HCEC 1CT (cell line): ENCODE results near the gene ITGB4.

Experiments
- DNase-seq: peaks from one replicate; pipeline ENCODE4 v3.0.0-alpha.2; 2017

ITGB4 gene

DNA sequence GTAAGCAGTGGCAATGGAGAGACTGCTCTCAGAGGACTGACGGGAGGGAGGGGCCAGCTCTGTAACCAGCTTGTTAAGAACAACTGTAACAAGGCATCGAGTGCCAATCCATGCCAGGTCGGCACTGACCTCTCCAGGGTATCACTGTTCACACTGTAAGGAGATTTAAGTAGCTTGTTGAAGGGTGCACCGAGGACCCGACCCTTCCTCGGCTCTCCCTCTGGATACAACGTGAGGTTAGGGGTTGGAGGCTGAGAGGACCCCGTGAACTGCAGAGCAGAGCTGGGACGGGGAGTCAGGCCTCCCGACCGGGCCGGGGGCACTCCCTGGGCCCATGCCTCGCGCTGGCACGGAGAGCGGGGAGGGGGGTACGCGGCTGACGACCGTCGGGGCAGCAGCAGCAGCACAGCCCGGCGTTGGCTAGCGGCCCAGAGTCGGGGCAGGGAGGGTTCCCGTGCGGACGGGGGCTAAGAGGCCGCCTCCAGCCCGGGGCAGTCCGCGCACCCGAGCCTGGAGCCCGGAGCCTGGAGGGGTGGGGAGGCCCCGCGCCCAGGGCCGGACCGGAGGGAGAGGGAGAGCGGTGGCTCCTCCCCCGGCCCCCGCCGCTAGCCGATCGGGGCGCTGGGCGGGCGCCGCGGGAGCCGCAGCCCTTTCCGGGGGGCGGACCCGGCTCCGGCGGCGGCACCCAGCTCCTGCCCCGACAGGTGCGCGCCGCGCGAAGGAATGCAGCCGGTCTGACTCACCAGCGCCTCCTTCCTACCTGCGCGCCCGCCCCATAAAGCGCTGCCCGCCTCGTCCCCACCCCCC, at the start of gene ITGB4:
Gene ITGB4 (plus strand): TSS at position 804 of the 807 bp plus-strand sequence. CDS start 3,245 bp downstream, outside the sequence.
- no peak for DNase-seq

DNA sequence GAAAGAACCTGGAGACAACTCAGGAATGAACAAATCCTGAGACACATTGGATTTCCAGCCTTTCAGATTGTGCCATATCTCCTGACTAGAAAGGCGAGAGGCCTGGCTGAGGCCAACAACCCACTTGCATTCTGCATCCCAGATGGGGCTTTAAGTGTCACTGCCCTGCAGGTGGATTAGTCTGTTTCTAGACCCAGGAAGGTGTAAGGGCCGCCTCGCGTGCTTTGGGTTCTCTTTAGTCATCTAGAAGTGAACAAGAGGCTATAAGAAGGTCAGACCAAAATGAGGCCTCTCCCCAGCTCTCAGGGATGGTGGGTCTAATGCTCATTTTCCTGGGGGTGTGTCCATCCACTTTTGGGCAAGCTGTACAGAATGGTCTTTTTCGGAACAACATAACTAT, 49.2 kb upstream of the ITGB4 start:
- DNase-seq, result no peak

DNA sequence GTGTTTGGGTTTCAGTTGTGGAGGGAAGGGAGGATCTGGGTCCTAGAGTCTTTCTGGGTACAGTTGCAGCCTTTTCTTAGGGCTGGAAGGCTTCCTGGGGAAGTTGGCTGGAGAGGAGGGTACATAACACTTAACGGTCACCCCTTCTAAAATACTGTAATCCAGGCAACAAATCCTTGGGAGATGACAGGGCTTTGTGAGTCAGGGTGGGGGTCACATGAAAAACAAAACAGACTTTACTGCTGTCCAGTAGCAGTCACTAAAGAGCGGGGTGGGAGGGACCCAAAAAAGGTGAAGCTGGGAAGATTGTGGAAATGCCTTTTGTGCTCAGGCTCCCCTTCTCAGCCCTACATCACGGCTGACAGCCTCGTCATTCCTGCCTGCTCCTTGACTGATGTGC, 47.8 kb upstream of the ITGB4 start:
- DNase-seq, result no peak

DNA sequence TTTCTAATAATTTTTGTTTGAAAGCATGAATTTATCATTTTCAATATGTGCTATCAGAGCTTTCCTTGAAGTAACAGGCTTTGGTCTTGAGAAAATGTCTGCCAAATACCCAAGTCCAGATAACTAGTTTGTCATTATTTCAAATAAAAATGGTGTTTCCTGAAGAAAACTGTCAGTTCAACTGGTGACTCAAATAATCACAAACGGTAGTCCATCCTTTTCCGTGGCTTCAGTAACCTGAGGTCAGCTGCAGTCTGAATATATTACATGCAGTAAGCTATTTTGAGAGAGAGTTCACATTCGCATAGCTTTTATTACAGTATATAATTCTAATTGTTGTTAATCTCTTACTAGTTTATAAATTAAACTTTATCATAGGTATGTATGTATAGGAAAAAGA, 44.8 kb upstream of the ITGB4 start:
- DNase-seq, result no peak

DNA sequence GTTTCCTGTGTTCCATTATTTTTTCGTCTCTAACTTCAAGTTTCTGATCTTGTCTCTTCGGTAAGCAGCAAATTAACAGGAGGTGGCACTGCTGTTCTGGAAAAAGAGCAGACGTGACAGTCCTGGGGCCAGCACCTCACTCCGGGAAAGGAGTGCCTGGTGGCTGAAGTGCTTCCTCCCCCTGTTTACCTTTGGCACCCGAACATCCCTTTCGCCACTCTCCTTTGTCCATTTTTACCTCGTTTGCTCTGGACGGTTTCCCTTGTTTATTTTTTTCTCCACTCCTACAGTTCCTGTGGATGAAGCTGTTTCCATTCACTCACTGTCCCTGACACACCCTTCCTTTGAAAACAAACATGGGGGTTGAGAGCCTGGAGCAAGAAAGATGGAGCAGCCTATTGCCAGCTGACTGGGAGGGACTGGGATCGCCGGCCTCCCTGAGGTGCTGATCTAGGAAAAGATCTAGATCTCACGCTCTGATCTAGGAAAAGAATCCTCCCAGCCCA, 41.5 kb upstream of the ITGB4 start:
- DNase-seq, result no peak

DNA sequence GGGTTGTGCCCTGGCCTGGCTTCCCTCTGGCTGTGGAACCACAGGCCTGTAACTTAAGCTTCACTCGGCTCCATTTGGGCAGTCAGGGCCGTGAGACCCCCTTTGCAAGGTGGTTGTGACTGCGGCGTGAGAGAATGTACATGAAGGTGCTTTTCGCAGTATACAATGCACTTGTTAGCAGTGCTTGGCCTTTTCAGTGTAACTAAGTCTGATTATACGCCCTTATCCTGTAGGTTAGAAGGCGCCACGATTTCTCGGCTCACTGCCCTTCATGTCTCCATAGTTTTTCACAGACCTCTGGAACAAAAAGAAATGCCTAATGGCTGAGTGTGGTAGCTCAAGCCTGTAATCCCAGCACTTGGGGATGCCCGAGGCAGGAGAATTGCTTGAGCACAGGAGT, 40.8 kb upstream of the ITGB4 start:
- DNase-seq, result no peak

DNA sequence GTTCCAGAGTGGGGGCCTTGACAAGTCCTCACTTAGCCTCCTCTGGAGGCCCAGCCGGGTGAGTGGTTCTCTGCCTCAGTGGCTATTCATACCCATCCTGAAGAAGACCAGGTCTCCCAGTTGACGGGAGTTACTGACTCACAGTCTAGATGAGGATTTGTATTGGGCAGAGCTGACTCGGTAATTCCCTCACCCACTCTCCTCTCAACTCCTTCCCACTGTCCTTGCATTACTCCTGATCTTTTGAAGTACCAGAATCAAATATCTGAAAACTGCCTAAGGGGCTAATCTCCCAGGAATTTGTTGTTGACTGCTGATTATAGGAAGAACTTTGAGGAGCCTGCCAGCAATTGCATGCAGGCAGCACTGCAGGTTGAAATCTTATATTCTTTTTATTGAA, 40.0 kb upstream of the ITGB4 start:
- no peak for DNase-seq

DNA sequence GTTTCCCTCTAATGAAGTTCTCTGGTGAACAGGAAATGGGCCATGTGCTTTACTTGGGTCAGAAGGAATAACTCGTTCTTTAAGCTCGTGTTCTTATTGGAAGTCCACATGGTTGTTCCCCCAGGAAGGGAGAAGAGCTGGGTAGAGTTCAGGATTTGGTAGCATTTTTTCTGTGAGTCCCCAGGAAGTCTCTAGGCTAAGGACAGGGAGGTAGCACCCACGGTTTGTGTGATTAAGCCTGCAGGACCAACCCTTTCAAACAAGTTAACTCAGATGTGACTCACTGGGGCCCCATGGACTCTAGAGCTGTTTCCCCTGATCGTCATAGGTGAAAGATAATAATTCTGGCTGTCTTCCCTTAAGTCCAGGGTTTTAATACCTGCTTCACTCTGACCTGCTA, 37.7 kb upstream of the ITGB4 start:
- DNase-seq, result peak; percentile 78

DNA sequence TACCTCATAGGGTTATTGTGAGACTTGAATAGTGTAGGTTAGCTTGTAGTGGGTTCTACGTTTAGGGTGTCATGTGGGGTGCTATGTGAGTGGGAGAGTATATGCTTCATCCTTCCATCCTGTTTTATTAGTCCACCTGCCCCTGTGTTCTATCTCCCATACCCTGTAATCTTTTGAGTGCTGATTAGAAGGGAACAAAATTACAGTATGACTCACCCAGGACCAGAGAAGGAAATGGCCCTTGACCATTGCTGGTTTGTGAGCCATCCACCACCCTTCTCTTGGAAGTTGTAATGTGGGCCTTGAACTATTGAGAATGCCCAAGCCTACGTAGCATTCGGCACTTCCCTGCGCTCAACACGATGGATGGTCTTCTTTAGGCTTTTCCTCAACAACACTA, 37.0 kb upstream of the ITGB4 start:
- peak; percentile 35 for DNase-seq

DNA sequence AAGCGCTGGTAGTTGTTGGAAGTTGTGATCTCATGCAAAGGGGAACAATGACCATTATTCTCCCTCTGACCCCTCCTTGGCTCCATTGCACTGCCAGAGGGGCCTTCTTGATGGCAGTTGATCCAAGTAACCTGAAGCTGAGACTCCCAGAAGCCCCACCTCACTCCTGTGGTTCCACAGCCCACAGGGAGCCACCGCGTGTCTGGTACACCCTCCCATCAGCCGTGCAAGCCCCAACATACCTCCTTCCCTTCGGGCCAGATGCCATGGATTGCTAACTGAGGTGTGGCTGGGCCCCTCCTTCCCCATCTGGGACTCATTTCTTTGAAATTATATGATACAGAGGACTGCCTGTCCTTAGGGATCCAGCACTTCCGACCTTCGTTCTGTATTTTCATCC, 36.3 kb upstream of the ITGB4 start:
- DNase-seq, result no peak

DNA sequence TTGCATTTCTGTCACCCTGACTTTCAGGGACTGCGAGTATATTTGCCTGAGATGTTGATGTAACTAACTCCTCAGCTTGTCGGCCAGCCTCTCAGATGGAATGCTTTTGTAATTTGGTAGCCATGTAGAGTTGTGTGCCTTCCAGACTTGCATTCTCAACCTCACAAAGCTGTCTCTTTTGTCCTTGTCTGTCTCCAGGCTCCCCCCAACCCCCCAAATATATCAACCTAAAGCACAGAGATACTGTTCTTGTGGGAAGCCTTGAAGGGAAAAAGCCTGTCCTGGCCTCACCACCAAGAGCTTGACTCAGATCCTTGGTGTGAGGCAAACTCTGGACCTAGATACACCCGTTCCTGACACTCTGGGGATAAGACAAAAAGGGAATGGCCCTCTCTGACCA, 35.8 kb upstream of the ITGB4 start:
- no peak for DNase-seq

DNA sequence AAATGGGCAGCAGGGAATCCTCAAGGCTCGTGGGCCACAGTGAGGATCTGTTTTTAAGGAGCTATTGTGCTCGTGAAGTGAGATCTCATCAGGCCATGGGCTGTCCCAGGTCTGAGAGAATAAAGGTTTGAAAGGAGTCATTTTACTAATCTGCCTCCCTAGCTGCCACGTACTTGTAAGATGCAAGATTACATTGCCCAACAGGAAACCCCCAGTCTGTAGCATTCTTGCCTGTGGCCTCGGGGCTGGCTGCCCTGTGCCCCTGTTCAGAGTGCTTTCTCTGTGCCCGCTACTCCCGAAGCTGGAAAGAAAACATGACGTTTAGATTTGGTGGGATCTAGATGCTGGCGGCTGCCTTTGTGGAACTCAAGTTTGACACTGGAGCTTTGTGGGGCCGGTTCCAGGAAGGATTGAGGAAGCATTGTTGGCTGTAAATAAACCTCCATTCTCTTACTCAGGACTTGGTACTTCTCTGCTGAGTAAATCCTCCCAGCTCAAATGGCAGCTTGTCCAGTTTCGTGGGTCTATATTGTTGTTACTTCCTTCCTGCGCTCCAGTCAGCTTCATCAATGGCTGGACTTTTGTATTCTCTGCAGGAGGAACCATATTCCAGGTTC, 32.9 kb upstream of the ITGB4 start:
- DNase-seq, result no peak

DNA sequence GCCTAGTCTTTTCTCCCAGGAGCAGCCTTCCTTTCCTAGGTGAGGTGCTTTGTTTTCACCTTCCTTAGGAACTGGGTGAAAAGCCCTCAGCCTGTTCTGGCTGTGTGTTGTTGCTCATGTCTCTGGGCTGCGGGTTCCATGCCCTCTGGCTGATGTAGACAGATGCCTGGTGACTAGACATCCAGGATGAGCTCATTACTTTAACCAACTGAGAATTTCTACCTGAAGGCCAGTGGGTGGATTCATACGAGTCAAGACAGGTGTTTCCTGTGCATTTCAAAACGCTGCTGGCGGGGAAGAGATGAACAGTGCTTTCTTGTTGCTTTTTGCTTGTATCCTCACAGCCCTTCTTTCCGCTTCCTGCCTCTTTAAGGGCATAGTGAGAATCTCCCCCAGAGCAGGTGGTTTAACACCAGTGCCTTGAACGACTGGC, 31.8 kb upstream of the ITGB4 start:
- no peak for DNase-seq

DNA sequence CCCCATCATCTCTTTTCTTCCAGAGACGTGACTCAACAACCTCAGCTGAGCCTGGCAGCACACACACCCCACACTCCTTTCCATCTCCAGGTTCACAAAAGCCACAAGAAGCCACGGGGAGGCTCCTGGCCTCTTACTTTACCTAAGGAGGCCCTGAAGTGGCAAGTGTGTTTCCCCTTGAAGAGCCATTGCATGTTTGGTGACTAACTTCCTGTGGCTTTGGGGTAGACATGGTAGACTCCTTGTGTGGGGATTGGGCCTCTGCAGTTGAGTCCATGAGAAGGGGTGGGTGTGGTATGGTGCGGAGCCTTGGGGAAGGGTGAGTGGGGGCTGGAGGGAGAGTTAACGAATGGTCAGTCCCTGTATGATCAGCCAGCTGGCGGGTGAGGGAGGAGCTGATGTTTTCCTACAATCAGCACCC, 29.9 kb upstream of the ITGB4 start:
- DNase-seq, result peak; percentile 36

DNA sequence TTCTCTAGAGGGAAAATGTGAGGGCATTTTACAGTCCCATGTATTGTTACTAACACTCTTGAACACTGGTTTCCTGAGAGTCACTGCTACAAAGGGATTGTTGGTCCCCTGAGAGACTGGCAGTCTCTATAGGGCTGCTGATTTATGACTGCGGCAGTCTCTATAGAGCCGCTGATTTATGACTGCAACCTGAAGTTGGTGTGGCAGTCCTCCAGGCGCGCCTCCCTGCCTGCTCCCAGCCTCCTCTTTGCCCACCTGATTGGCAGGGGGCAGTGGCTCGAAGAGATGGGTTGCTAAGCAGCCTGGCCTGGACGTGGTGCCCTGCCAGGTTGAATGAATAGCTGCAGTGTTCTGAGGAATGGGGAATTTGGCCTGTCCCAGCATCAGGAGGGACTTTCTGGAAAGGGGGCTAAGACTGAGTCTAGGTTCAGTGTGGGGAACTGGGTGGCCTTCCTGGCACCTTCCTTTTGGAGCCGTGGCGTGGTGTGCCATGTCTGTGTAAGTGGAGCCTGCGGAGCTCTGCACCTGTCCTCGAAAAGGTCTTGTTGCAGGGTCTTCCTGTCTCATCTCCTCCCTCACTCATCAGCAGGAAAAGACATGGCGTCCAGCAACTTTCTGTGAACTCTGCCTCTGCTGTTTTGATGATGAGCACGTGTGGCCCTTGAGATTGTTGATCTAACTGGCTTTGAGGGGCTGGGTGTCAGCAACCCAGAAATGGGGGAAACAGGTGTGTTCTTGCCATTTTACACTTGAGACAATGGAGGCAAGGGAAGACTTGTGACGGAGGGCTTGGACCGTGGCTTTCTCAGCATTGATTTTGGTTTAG, 29.2 kb upstream of the ITGB4 start:
- DNase-seq, result no peak

DNA sequence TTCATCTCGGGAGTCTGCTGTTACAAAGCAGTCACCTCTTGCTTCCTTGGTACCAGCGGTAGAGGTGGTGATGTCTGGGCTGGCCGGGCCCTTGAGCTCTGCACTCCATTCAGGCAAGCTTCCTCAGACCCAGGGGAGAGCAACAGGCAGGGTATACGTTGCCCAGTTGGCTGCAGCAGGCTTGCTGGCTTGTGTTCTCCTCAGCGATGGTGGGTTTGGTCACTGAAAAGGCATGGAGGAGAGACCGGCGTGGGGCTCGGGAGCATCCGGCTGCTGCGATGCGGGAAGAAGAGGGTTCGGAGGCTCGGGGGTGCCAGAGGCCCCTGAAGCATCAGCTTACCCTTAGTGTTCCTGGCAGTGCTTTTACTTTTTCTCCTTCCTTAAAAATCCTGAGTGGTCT, 28.3 kb upstream of the ITGB4 start:
- no peak for DNase-seq

DNA sequence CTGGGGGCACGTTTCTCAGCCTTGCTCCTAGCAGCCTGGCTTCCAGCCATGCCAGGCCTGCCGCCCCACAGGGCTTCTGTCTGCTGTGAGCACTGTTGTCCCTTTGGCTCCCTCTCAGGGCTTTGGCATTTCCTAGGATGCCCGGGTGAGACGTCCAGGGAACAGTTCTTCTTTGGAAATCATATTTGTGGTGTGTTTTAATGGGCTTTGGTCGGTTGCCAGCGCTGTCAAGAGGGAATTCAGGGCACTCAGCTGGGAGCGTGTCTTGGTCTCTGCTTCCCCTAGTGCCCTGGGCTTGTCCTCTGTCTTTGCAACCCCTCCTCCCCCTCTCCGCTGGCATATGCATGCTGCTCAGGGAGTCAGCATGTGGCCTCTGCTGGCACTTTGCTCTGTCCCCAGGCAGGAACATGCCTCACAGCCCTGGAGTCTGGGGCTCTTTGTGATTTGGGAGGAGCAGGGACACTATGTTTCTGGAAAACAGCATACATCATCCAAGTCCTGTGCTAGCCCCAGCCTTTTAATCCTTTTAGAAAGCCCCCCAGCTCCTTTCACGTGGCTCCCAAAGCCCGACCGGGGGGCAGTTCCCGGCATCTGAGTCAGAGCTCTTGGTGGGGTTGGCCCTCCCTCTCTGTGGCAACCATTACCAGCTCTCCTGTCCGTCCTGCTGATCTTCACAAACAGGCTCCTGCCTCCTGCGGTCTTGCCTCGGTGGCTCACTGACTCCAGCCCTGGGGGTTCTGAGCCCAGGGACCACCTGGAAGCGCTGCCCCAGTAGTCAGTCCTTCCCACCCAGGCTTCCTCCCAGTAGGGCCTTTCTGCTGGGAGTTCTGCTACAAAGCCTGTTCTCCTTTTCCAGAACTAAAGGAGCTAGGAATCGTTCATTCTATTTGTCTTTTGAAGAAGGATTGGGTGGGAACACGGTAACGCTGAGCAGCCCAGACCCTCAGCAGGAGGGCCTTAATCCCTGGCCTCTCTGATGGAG, 27.5 kb upstream of the ITGB4 start:
- DNase-seq, result peak; percentile 79

DNA sequence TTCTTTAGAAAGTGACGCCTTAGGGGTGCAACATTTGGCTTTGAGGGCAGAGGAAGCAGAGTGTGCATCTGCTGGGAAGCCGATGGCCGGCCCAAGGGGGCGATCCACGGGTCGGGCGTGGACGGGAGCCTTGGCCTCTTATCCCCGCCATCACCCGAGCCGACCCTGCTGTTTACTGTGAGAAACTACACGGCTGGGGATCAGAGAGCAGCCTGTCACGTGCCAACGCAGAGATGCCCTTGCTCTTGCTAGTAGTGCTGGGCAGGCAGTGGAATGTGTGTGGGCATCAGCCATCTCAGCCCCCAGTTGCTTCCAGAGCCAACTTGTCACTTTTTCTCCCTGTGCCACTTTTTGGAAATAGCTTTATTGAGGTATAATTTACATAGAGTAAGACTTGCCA, 26.7 kb upstream of the ITGB4 start:
- no peak for DNase-seq

DNA sequence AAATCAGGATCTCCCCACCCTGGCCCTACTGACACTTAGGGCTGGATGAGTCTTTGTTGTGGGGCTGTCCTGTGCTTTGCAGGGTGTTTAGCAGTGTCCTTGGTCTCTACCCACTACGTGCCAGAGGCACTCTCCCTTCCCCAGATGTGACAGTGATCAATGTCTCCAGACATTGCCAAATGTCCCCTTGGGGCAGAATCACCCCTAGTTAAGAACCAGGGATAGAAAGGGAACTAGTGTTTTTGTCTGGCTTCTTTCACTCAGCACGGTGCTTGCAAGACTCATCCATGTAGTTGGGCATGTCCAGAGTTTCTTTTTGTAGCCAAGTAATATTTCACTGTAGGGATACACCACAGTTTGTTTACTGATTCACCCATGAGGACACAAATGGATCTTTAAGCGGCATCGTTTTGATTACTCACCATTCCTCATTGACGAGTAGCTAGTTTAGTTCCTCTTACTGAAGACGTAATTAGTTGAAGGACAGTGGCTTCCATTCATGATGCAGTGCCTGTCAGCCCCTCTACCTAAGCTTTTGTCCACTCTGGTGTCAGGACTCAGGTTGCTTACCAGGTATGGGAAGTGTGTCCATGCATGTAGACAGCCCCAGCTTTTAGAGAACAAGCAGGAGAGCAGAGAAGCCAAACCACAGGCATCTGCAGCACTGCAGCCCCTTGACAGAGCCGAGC, 26.0 kb upstream of the ITGB4 start:
- DNase-seq, result peak; percentile 70

DNA sequence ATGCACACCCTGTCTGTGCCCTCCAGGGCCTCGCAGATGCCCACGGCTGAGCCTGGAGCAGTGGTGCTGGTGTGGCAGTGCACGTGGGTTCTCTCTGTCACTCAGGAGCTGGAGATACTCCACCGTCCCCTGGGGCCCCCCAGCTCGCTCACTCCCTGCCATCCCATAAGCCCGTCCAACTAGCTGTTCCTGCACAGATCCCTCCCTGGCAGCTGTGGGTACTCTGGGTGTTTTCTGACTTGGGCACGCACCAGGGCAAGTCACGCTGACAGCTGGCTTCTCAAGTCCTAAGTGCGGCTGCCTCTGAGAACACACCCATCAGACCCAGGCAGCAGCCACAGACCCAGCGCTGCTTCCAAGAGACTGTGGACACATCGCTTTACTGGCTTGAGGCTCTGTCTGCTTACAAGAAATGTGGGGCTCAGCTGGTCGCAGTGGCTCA, 25.4 kb upstream of the ITGB4 start:
- DNase-seq, result no peak

DNA sequence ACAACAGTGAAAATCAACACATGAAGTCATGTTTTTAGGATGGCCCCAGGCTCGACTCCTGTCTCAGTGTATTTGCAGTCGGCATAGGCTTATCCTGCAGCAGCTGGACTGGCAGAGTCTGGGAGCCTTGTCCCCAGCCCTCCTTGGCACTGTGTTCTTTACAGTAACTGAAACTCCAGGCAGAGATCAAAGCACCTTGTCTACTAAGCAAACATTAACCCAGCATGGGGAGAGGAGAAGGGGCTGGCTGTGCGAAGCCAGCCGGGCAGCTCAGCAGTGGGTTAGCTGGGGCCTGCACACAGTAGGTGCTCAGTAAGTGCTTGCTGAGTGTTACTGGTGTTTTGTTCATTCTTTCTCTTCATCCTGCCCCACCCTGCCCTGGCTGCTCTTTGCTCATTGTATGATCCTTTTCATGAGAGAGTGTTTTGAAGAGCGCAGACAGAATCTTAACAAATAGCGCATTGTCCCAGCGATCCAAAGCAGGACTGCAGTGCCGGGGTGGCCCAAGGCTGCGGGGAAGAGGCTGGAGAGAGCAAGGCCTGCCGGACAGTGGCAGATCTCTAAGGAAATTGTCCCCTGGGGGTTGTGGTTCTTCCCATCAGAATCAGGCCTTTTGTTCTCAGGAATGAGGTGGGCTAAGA, 23.5 kb upstream of the ITGB4 start:
- no peak for DNase-seq
